DMS53 treated with DMSO at 0.1 percent for 48 hours (cell line): ENCODE measurements around the gene ZNF816.
"Not testable (repeated sequence)": the region's sequence is repeated elsewhere in the genome, so short reads cannot be mapped to it uniquely, and the experiment has no call there.

Experiments used
- DNase-seq: peaks from one replicate; lab custom pipeline; 2025; ENCODE audit not compliant: unreplicated experiment; lab: John Stamatoyannopoulos, UW

ZNF816 gene

GRCh38 chr19:52961981-52962380 lies 700 bp downstream of the ZNF816 start:
- DNase-seq: no peak

GRCh38 chr19:52959613-52960295 lies 2.9 kb downstream of the ZNF816 start:
- no peak for DNase-seq

GRCh38 chr19:52957591-52957990 lies 5.1 kb downstream of the ZNF816 start:
- DNase-seq: no peak

GRCh38 chr19:52956917-52957316 lies 5.8 kb downstream of the ZNF816 start:
- no peak for DNase-seq

- DNase-seq: no peak
Measured at GRCh38 chr19:52949422-52949821, 13.3 kb downstream of the ZNF816 start.

- no peak for DNase-seq
Measured at GRCh38 chr19:52948025-52948770, 14.5 kb downstream of the ZNF816 start.

- DNase-seq: peak; percentile 91
Measured at GRCh38 chr19:52946322-52947310, 16.1 kb downstream of the ZNF816 start.

GRCh38 chr19:52945652-52946321 lies 16.9 kb downstream of the ZNF816 start:
- peak; percentile 78 for DNase-seq

- DNase-seq: peak; percentile 78
Measured at GRCh38 chr19:52944703-52945493, 17.8 kb downstream of the ZNF816 start.

GRCh38 chr19:52943884-52944643 lies 18.6 kb downstream of the ZNF816 start:
- no peak for DNase-seq

- no peak for DNase-seq
Measured at GRCh38 chr19:52943134-52943883, 19.4 kb downstream of the ZNF816 start.

- DNase-seq: peak; percentile 67
Measured at GRCh38 chr19:52942386-52943133, 20.1 kb downstream of the ZNF816 start.

- DNase-seq: no peak
Measured at GRCh38 chr19:52941941-52942385, 20.7 kb downstream of the ZNF816 start.

- DNase-seq: not testable (repeated sequence)
Measured at GRCh38 chr19:52941523-52941922, 21.2 kb downstream of the ZNF816 start.

GRCh38 chr19:52940905-52941304 lies 21.8 kb downstream of the ZNF816 start:
- DNase-seq: not testable (repeated sequence)

- DNase-seq: no peak
Measured at GRCh38 chr19:52938761-52939160, 23.9 kb downstream of the ZNF816 start.

- DNase-seq: no peak
Measured at GRCh38 chr19:52936954-52937325, 25.7 kb downstream of the ZNF816 start.
